Right lobe of liver (tissue), 6 donors: ENCODE measurements around the gene GALK1. TPM values are rescaled to one million over a fixed set of nuclear protein-coding genes. Genes with fewer than 3 reads are reported as not detected.
"Not testable (repeated sequence)": the region's sequence is repeated elsewhere in the genome, so short reads cannot be mapped to it uniquely, and the experiment has no call there.

Source experiments
- ATAC-seq, 4 donors: fragments of 200-7000 bp; cut with Tn5 transposase; one replicate each; pipeline ENCODE4 v1.9.1; 2020; ENCODE audit warnings: mild to moderate bottlenecking in 4 of 4, moderate library complexity in 4 of 4
- DNase-seq, 3 donors: peaks; one replicate each; pipeline ENCODE4 v3.0.0-alpha.2; 2020
- H3K27ac ChIP-seq, 3 donors: fragments of 200-600 bp; one replicate each; pipeline ENCODE4 v1.8.0; 2022
- H3K27me3 ChIP-seq, 2 donors: fragments of 200-600 bp; one replicate each; pipeline ENCODE4 v1.8.0; 2022
- H3K36me3 ChIP-seq, 4 donors: fragments of 200-600 bp; sonication (generic) in 1 of 4; one replicate each; pipeline versions ENCODE4 v1.5.1 to v1.8.0; 2017 to 2022; ENCODE audit warnings: control low read depth in 1 of 4
- H3K4me1 ChIP-seq, 4 donors: fragments of 200-600 bp; sonication (generic) in 1 of 4; one replicate each; pipeline versions ENCODE4 v1.5.1 to v1.8.0; 2017 to 2022; ENCODE audit warnings: control low read depth in 1 of 4
- H3K4me3 ChIP-seq, 3 donors: fragments of 200-600 bp; one replicate each; pipeline ENCODE4 v1.8.0; 2022
- H3K9me3 ChIP-seq, 4 donors: fragments of 200-600 bp; sonication (generic) in 1 of 4; one replicate each; pipeline versions ENCODE4 v1.5.1 to v1.8.0; 2017 to 2022; ENCODE audit warnings: control low read depth in 1 of 4
- POLR2A ChIP-seq: fragments of 450-650 bp; IDR thresholded peaks from one replicate; pipeline ENCODE4 v1.6.1; 2017; ENCODE audit warnings: antibody characterized with exemption, mild to moderate bottlenecking
- WGBS: methylation state at CpG from one replicate; pipeline ENCODE4 v1.1.6; 2018; ENCODE audit warnings: low coverage, low lambda C conversion rate; ENCODE audit not compliant: insufficient coverage; ENCODE audit errors: missing lambda C conversion rate; 5-methylcytosine and 5-hydroxymethylcytosine counted together
- intact Hi-C, 2 donors: fragments of 100-400 bp; cut with DNase I; formaldehyde crosslinking; loops; one replicate each; pipeline versions ENCODE4 v1.11.2 to v1.14.1; 2022
- total RNA-seq, 6 experiments: library from RNA; depleted of rRNA in 2 of 6; stranded (reverse); fragments of >200 nt in 2 of 6; fragmentation: NEBNext Ultra II Directional in 3 of 6; extraction: Animal tissue kit (Norgen Biotek cat#: 25700) in 3 of 6; gene quantifications; one replicate each; pipeline versions ENCODE4 v1.1.0 to v1.2.4, GENCODE V29; 2016 to 2023
- TF ChIP-seq, protein P1 (sequence below), 4 donors: fragments of 200-600 bp in 3 of 4; fragments of 450-650 bp in 1 of 4; IDR thresholded peaks; one replicate each; pipeline versions ENCODE4 v1.5.1 to v1.8.0; 2016 to 2022; ENCODE audit warnings: antibody characterized with exemption in 4 of 4, mild to moderate bottlenecking in 2 of 4
- donor health status: DM: no; HTN: yes; CAD: no.
- donor health status: DM: no; HTN: no; CAD: no.
- donor health status: DM: no; HTN: no; CAD: no.
- donor health status: DM: no; HTN: yes; CAD: no.
- donor health status: DM: no; HTN: yes; CAD: no.

The GALK1 gene
- total RNA-seq, 6 experiments from 2014 or later = 38.6 to 87.4 (median 76.9) TPM

- intact Hi-C loops = no loop called here
Measured at GRCh38 chr17:75763269-75763607, 1.8 kb downstream of the GALK1 start.

DNA sequence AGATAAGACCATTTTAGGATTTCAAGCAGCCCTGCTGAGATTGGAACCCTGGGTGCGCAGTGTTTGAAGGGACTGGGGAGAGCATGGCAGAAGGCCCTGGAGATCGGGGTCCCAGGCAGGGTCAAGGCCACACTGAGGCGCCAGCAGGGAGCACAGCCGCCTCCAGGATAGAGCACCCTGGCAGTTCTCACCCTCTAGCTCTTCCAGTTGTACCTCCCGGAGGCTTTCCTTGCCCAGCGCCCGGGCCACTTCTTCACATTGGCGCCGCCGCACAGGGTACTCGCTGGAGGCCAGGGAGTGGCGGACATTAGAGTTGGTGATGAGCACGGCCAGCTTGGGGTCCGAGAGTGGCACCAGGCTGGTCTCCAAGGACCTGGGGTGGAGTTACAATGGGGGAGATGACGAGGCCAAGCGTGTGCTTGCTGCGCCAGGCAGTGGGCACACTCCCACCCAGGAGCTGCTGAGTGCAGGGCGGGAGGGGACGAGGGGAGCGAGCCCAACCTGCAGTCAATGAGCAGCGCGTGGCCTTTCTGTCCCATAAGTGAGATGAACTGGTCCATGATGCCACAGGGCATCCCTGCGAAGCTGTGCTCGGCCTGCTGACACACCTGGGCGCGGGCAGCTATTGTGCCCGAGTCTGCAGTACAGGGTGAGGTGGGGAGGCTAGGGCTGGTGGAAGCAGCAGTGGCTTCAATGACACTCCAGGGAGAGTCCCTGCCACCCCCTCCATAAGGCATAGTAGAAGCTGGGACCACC is 2.3 kb downstream of the GALK1 start:
- TF ChIP-seq, protein P1, sequence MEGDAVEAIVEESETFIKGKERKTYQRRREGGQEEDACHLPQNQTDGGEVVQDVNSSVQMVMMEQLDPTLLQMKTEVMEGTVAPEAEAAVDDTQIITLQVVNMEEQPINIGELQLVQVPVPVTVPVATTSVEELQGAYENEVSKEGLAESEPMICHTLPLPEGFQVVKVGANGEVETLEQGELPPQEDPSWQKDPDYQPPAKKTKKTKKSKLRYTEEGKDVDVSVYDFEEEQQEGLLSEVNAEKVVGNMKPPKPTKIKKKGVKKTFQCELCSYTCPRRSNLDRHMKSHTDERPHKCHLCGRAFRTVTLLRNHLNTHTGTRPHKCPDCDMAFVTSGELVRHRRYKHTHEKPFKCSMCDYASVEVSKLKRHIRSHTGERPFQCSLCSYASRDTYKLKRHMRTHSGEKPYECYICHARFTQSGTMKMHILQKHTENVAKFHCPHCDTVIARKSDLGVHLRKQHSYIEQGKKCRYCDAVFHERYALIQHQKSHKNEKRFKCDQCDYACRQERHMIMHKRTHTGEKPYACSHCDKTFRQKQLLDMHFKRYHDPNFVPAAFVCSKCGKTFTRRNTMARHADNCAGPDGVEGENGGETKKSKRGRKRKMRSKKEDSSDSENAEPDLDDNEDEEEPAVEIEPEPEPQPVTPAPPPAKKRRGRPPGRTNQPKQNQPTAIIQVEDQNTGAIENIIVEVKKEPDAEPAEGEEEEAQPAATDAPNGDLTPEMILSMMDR (IDR thresholded peaks at IDR 0.05) = no peak
- ATAC-seq = no peak
- Histone ChIP-seq H3K4me3 (no peak overlapping the region), H3K27ac (no peak overlapping the region), H3K27me3 (no peaks in the 10 kb centered on the region), H3K9me3 (no peaks in the 10 kb centered on the region), H3K36me3 (peaks cover 0 to 4% (median 0%) of the 10 kb centered on the region in 4 donors), H3K4me1 (peaks cover 0 to 14% (median 4%) of the 10 kb centered on the region in 4 donors)
- intact Hi-C loops = no loop called here
- WGBS = 96% methylated on average over 11 of the region's 27 CpGs
- DNase-seq = peak in 2 of 3 donors; percentile 16 to 52

More at GRCh38 chr17:75763269-75763607, 1.8 kb downstream of the GALK1 start:
- ATAC-seq (no peak), DNase-seq (peak in 1 of 3 donors; percentile 16)
- Histone ChIP-seq H3K9me3 (no peaks in the 10 kb centered on the region), H3K4me3 (no peak overlapping the region), H3K27me3 (no peaks in the 10 kb centered on the region), H3K27ac (no peak overlapping the region), H3K36me3 (no peaks in the 10 kb centered on the region), H3K4me1 (peaks cover 0 to 14% (median 4%) of the 10 kb centered on the region in 4 donors)
- WGBS = 92% methylated on average over 3 of the region's 3 CpGs
- TF ChIP-seq, protein P1 (IDR thresholded peaks at IDR 0.05) = no peak
- no peak for TF ChIP-seq POLR2A

DNA sequence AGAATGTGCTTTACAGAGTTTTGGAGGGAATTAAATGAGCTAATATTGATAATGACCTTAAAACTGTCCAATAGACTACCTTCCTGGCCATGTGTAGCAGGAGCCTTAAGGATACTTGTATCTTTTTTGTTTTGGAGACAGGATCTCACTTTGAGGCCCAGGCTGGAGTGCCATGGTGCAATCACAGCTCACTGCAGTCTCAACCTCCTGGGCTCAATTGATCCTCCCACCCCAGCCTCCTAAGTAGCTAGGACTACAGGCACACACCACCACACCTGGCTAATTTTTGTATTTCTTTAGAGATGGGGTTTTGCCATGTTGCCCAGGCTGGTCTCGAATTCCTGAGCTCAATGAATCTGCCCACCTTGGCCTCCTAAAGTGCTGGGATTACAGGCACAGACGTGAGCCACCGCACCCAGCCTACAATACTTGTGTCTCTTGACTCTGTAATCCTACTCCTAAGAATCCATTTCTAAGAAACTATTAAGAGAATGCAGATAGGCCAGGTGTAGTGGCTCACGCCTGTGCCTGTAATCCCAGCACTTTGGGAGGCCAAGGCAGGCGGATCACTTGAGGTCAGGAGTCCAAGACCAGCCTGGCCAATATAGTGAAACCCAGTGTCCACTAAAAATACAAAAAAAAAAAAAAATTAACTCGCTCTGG is 4.9 kb downstream of the GALK1 start:
- not testable (repeated sequence) for H3K4me3 ChIP-seq, H3K27me3 ChIP-seq, H3K27ac ChIP-seq, H3K9me3 ChIP-seq, H3K4me1 ChIP-seq, DNase-seq, ATAC-seq, H3K36me3 ChIP-seq
- intact Hi-C loops = loop anchor here in 1 of 2 donors (10.0 kb wide), 1 partner anchor 65 kb away; no protein-coding TSS in a partner anchor
- 81% methylated on average over 6 of the region's 6 CpGs for WGBS

DNA sequence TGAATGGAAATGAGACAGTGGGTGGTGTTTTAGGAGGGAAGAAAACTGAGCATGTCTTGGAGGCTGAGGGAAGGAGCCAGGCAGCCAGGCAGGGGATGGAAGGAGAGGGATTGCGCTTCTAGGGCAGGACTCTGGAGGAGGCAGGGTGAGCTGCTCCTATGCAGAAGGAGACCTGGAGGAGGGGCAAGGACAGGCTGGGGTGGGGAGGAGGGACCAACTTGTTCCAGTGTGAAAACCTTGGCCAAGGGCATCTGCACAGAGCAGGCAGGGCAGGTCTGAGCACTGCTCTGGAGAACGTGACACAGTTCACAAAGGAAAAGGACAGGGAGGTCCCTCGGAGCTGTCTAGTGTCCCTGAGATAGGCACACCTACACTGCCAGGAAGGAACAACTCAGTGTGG is 5.5 kb downstream of the GALK1 start:
- intact Hi-C loops = loop anchor here in 1 of 2 donors (10.0 kb wide), 1 partner anchor 65 kb away; no protein-coding TSS in a partner anchor
- Histone ChIP-seq H3K36me3 (peaks cover 0 to 4% (median 0%) of the 10 kb centered on the region in 4 donors), H3K4me3 (no peak overlapping the region), H3K9me3 (no peaks in the 10 kb centered on the region), H3K27ac (no peak overlapping the region), H3K4me1 (peaks cover 0 to 13% (median 6%) of the 10 kb centered on the region in 4 donors), H3K27me3 (no peaks in the 10 kb centered on the region)
- DNase-seq (no peak), ATAC-seq (no peak)
- WGBS = 100% methylated on average over 2 of the region's 3 CpGs
- TF ChIP-seq POLR2A = no peak
- TF ChIP-seq, protein P1 (IDR thresholded peaks at IDR 0.05) = no peak
